ENCODE data around the gene CDO1. TPM values are rescaled to one million over a fixed set of nuclear protein-coding genes. Genes with fewer than 3 reads are reported as not detected.
A peak's percentile ranks its signal among the peaks of the same experiment; 100 is the strongest.
"Not testable (repeated sequence)": the region's sequence is repeated elsewhere in the genome, so short reads cannot be mapped to it uniquely, and the experiment has no call there.

Gene CDO1
- total and polyA plus RNA-seq, 5 donors = 12.2 to 29.0 (median 16.3) TPM

DNA sequence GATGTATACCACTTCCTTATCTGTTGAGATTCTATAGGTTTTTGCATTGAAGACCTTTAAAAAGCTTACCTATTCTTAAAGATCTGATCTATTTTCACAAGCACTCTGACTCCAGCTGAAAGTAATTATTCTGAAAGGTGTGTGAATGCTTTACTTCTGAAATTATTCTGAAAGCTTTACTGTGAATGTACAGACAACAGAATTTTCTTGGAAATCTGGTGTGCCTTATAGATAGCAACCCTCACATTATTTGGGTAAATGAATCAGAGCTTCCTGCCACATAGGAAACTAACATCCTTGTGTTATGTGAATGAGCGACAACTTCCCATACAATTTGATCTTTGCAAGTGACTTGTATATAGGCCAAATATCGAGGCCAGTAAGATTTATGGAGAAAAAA, 6.5 kb downstream of the CDO1 start:
- no peak for ATAC-seq
- 62% methylated on average over 2 of the region's 2 CpGs for WGBS

DNA sequence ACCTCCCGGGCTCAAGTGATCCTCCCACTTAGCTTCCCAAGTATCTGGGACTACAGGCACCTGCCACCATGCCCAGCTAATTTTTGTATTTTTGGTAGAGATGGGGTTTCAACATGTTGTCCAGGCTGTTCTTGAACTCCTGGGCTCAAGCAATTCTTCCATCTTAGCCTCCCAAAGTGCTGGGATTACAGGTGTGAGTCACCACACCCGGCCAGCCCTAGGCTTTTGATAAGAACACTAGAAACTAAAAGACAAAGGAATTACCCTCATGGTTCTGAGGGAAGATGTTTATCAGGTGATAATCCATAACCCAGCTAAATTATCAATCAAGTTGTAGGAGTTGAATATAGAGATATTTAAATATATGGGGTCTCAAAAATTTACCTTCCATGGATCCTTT, 8.4 kb downstream of the CDO1 start:
- 94% methylated on average over 2 of the region's 2 CpGs for WGBS
- intact Hi-C loops (cut with DNase I) = not testable (repeated sequence)

More for the DNA sequence above, 6.5 kb downstream of the CDO1 start:
- DNase-seq = no peak
- Histone ChIP-seq H3K4me3 (ENCODE audit: low read length) (no peak overlapping the region), H3K4me1 (ENCODE audit: control insufficient read depth, insufficient read depth, low read length) (no peaks in the 10 kb centered on the region), H3K27ac (ENCODE audit: low read length) (no peak overlapping the region), H3K27me3 (ENCODE audit: control insufficient read depth, insufficient read depth) (no peaks in the 10 kb centered on the region), H3K9me3 (ENCODE audit: control insufficient read depth, low read length) (no peaks in the 10 kb centered on the region)
- intact Hi-C loops (cut with DNase I) = no loop called here

DNA sequence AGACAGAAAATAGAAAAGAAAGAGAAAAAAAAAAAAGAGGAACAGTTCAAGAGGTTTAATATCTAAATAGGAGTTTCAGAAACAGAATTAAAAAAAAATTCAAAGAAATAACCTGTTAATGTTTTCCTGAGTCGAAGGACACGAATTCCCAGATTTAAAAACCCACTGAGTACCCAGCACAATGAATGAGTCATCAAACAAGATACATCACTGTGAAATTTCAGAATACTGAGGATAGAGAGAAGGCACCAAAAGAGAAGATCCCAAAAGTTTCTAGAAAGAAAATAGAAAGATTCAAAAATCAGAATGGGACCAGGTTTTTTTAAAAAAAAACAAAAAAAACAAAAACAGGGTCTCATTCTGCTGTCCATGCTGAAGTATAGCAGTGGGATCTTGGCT, 8.8 kb downstream of the CDO1 start:
- H3K27me3 ChIP-seq (ENCODE audit: control insufficient read depth, insufficient read depth) = no peaks in the 10 kb centered on the region
- 89% methylated on average over 2 of the region's 2 CpGs for WGBS
- intact Hi-C loops (cut with DNase I) = no loop called here

More for the DNA sequence above, 8.4 kb downstream of the CDO1 start:
- not testable (repeated sequence) for ATAC-seq; H3K27me3 ChIP-seq (ENCODE audit: control insufficient read depth, insufficient read depth); DNase-seq; H3K9me3 ChIP-seq (ENCODE audit: control insufficient read depth, low read length); H3K27ac ChIP-seq (ENCODE audit: low read length); H3K4me3 ChIP-seq (ENCODE audit: low read length); H3K4me1 ChIP-seq (ENCODE audit: control insufficient read depth, insufficient read depth, low read length)

DNA sequence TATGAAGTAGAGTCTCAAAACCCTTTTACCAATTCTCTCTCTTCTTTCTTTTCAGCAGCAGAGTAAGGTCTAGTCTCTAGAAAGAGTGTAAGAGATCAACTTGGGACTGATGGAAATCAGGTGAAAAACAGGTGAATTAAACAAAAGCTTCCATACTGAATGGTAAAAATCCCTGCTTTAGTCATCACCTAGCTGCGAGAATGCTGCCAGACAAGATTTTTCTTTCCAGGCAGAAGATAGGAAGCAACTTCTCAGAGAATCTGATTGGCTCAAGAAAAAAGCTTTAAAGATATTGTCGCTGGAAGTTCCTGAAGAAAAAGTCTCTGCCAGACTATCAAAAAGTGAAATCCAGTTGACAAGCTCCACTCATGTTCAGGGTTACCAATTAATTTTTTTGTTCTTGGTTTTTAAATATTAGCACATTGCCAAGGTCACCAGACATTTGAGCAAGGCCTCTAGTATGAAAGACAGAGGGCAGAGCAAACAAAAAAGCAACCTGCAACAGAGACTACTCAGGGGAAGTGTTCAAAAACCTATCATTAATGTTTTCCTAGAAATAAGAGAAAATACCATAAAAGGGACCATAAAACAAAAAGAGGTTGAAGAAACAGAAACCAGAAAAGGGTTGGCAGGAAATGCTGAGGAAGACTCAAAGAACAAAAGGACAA, 9.3 kb downstream of the CDO1 start:
- intact Hi-C loops (cut with DNase I) = no loop called here
- Histone ChIP-seq H3K9me3 (ENCODE audit: control insufficient read depth, low read length) (no peaks in the 10 kb centered on the region), H3K27me3 (ENCODE audit: control insufficient read depth, insufficient read depth) (no peaks in the 10 kb centered on the region), H3K4me3 (ENCODE audit: low read length) (no peak overlapping the region), H3K4me1 (ENCODE audit: control insufficient read depth, insufficient read depth, low read length) (no peaks in the 10 kb centered on the region), H3K27ac (ENCODE audit: low read length) (no peak overlapping the region)
- DNase-seq = no peak
- no peak for ATAC-seq
- 70% methylated on average over 2 of the region's 2 CpGs for WGBS

More for the DNA sequence above, 8.8 kb downstream of the CDO1 start:
- no peaks in the 10 kb centered on the region for H3K9me3 ChIP-seq (ENCODE audit: control insufficient read depth, low read length)
- no peak overlapping the region for H3K4me3 ChIP-seq (ENCODE audit: low read length)
- H3K27ac ChIP-seq (ENCODE audit: low read length) = no peak overlapping the region
- no peak for ATAC-seq
- no peak for DNase-seq
- H3K4me1 ChIP-seq (ENCODE audit: control insufficient read depth, insufficient read depth, low read length) = no peaks in the 10 kb centered on the region

GRCh38 chr5:115801984-115802383, 14.5 kb downstream of the CDO1 start:
- intact Hi-C loops (cut with DNase I) = no loop called here
- Histone ChIP-seq H3K4me3 (ENCODE audit: low read length) (no peak overlapping the region), H3K27ac (ENCODE audit: low read length) (no peak overlapping the region), H3K9me3 (ENCODE audit: control insufficient read depth, low read length) (no peaks in the 10 kb centered on the region), H3K4me1 (ENCODE audit: control insufficient read depth, insufficient read depth, low read length) (peaks cover 1% of the 10 kb centered on the region), H3K27me3 (ENCODE audit: control insufficient read depth, insufficient read depth) (no peaks in the 10 kb centered on the region)
- no peak for ATAC-seq
- DNase-seq = no peak
- 73% methylated on average over 1 of the region's 1 CpG for WGBS

GRCh38 chr5:115801152-115801551, 15.3 kb downstream of the CDO1 start:
- ATAC-seq (no peak), DNase-seq (no peak)
- 92% methylated on average over 2 of the region's 2 CpGs for WGBS
- Histone ChIP-seq H3K4me3 (ENCODE audit: low read length) (no peak overlapping the region), H3K27ac (ENCODE audit: low read length) (no peak overlapping the region), H3K27me3 (ENCODE audit: control insufficient read depth, insufficient read depth) (no peaks in the 10 kb centered on the region), H3K4me1 (ENCODE audit: control insufficient read depth, insufficient read depth, low read length) (peaks cover 1% of the 10 kb centered on the region), H3K9me3 (ENCODE audit: control insufficient read depth, low read length) (no peaks in the 10 kb centered on the region)
- intact Hi-C loops (cut with DNase I) = no loop called here

DNA sequence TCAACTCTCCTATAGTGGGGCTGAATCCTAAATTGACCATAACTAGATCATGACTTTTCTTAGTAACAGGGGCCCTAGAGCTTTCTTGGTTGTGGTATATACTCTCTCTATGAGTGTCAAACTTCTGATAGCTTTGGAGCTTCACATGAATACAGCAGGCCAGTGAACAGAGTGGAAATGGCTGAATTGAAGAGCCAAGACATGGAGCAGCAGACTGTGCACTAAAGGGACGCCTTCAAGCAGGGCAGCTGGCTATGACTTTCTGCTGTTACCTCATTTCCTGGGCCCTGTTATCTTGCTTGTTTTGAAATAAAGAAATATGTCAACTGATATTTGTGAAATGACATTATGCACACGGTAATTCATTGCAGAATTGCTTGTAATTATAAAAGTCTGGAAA, 16.4 kb downstream of the CDO1 start:
- H3K4me3 ChIP-seq (ENCODE audit: low read length) = no peak overlapping the region
- no peaks in the 10 kb centered on the region for H3K27me3 ChIP-seq (ENCODE audit: control insufficient read depth, insufficient read depth)
- no peaks in the 10 kb centered on the region for H3K9me3 ChIP-seq (ENCODE audit: control insufficient read depth, low read length)
- ATAC-seq (peak; percentile 34 to 47), DNase-seq (no peak)
- 54% methylated on average over 2 of the region's 2 CpGs for WGBS
- no peak overlapping the region for H3K27ac ChIP-seq (ENCODE audit: low read length)
- intact Hi-C loops (cut with DNase I) = no loop called here
- H3K4me1 ChIP-seq (ENCODE audit: control insufficient read depth, insufficient read depth, low read length) = peaks cover 1% of the 10 kb centered on the region

DNA sequence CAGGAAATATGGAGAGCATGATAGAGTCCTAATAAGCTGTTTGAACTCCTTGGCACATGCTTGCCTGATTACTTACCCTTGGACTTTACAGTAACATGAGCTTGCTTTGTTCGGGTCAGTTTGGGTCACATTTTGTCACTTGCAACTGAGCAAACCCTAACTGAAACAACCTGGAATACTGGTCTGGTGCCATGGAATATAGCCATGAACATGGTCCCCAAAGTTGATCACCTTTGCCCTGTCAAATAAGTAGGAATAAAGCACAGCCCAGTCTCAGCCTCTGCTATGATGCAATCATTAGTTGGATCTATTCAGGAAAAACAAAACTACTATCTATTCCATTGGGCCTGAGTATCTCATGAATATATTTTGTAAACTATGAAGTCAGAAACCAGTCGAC, 18.2 kb downstream of the CDO1 start:
- 55% methylated on average over 2 of the region's 2 CpGs for WGBS
- no peak for DNase-seq
- Histone ChIP-seq H3K27ac (ENCODE audit: low read length) (no peak overlapping the region), H3K27me3 (ENCODE audit: control insufficient read depth, insufficient read depth) (no peaks in the 10 kb centered on the region), H3K4me3 (ENCODE audit: low read length) (no peak overlapping the region), H3K9me3 (ENCODE audit: control insufficient read depth, low read length) (no peaks in the 10 kb centered on the region), H3K4me1 (ENCODE audit: control insufficient read depth, insufficient read depth, low read length) (peaks cover 1% of the 10 kb centered on the region)
- intact Hi-C loops (cut with DNase I) = no loop called here
- peak; percentile 31 to 78 for ATAC-seq

DNA sequence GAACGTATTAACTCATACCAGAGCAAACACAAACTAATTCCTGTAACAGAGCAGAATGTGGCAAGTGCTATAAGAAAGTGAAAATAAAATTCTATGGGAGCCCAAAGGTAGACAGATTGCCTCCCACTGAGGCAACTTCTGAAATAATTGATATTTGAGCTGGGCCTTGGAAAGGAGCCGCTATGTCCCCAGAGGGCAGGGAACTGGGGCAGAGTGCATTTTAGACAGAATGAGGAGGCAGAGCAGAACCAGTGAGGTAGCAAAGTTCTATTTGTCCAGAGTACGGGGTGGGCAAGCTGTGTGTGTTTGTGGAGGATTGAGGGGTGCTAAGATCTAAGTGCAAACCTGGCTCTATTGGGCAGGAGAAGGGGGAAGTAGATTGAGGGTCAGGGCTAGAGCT, 19.8 kb downstream of the CDO1 start:
- Histone ChIP-seq H3K9me3 (ENCODE audit: control insufficient read depth, low read length) (no peaks in the 10 kb centered on the region), H3K27me3 (ENCODE audit: control insufficient read depth, insufficient read depth) (no peaks in the 10 kb centered on the region), H3K27ac (ENCODE audit: low read length) (no peak overlapping the region), H3K4me1 (ENCODE audit: control insufficient read depth, insufficient read depth, low read length) (peaks cover 1% of the 10 kb centered on the region), H3K4me3 (ENCODE audit: low read length) (no peak overlapping the region)
- no peak for DNase-seq
- 87% methylated on average over 3 of the region's 3 CpGs for WGBS
- ATAC-seq = no peak
- intact Hi-C loops (cut with DNase I) = no loop called here

GRCh38 chr5:115795700-115796099, 20.8 kb downstream of the CDO1 start:
- intact Hi-C loops (cut with DNase I) = no loop called here
- no peak overlapping the region for H3K27ac ChIP-seq (ENCODE audit: low read length)
- 89% methylated on average over 1 of the region's 1 CpG for WGBS

DNA sequence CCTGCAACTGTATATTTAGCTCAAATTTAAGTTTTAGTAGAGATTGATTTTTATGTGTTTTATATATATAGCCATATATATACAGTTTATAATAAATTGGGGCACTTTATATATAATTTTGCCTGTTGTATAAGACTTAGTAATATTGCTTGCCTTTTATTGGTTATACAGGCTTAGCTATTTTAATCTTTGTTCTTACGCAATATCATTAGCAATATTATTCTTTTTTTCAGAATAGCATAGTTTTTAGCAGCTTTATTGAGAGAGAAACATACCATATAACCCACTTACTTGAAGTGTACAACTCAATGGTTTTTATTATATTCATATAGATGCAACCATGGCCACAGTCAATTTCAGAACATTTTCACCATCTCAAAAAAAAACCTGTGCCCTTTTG, 28.0 kb downstream of the CDO1 start:
- no peak overlapping the region for H3K4me3 ChIP-seq (ENCODE audit: low read length)
- WGBS = 100% methylated on average over 1 of the region's 1 CpG
- no peaks in the 10 kb centered on the region for H3K9me3 ChIP-seq (ENCODE audit: control insufficient read depth, low read length)
- H3K27ac ChIP-seq (ENCODE audit: low read length) = no peak overlapping the region
- H3K27me3 ChIP-seq (ENCODE audit: control insufficient read depth, insufficient read depth) = no peaks in the 10 kb centered on the region
- intact Hi-C loops (cut with DNase I) = no loop called here
- DNase-seq = no peak
- no peaks in the 10 kb centered on the region for H3K4me1 ChIP-seq (ENCODE audit: control insufficient read depth, insufficient read depth, low read length)
- ATAC-seq = no peak

More at GRCh38 chr5:115795700-115796099, 20.8 kb downstream of the CDO1 start:
- no peak overlapping the region for H3K4me3 ChIP-seq (ENCODE audit: low read length)
- peaks cover 1% of the 10 kb centered on the region for H3K4me1 ChIP-seq (ENCODE audit: control insufficient read depth, insufficient read depth, low read length)
- H3K9me3 ChIP-seq (ENCODE audit: control insufficient read depth, low read length) = no peaks in the 10 kb centered on the region
- DNase-seq (no peak), ATAC-seq (no peak)
- H3K27me3 ChIP-seq (ENCODE audit: control insufficient read depth, insufficient read depth) = no peaks in the 10 kb centered on the region

- ATAC-seq = no peak
- intact Hi-C loops (cut with DNase I) = no loop called here
- Histone ChIP-seq H3K27me3 (ENCODE audit: control insufficient read depth, insufficient read depth) (no peaks in the 10 kb centered on the region), H3K4me1 (ENCODE audit: control insufficient read depth, insufficient read depth, low read length) (no peaks in the 10 kb centered on the region), H3K27ac (ENCODE audit: low read length) (no peak overlapping the region), H3K4me3 (ENCODE audit: low read length) (no peak overlapping the region), H3K9me3 (ENCODE audit: control insufficient read depth, low read length) (no peaks in the 10 kb centered on the region)
- 40% methylated on average over 1 of the region's 1 CpG for WGBS
- no peak for DNase-seq
Observed at GRCh38 chr5:115787426-115787825, 29.0 kb downstream of the CDO1 start.
